ENCODE measurements around the gene TSPY2.
"Not testable (repeated sequence)": the region's sequence is repeated elsewhere in the genome, so short reads cannot be mapped to it uniquely, and the experiment has no call there.

DNA sequence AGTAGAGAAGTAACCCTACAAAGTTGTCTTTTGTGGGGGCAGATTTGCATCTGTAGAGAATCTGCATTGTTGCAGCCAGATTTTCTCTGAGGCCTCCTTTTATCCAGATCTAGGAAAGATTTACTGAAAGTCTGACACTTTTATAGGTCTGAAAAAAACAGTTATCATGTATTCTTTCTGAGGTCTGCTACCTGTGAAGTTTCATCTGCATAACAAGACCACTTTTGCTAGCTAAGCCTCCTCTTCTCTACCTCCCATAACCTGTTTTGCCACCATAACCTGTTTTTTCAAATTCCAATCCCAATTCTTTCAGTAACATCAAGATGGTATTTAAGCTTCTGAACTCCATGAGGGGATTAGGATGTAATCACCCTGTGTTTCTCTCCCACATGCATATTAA lies 36.5 kb upstream of the TSPY2 start:
- TF ChIP-seq, protein P1, sequence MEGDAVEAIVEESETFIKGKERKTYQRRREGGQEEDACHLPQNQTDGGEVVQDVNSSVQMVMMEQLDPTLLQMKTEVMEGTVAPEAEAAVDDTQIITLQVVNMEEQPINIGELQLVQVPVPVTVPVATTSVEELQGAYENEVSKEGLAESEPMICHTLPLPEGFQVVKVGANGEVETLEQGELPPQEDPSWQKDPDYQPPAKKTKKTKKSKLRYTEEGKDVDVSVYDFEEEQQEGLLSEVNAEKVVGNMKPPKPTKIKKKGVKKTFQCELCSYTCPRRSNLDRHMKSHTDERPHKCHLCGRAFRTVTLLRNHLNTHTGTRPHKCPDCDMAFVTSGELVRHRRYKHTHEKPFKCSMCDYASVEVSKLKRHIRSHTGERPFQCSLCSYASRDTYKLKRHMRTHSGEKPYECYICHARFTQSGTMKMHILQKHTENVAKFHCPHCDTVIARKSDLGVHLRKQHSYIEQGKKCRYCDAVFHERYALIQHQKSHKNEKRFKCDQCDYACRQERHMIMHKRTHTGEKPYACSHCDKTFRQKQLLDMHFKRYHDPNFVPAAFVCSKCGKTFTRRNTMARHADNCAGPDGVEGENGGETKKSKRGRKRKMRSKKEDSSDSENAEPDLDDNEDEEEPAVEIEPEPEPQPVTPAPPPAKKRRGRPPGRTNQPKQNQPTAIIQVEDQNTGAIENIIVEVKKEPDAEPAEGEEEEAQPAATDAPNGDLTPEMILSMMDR (IDR thresholded peaks at IDR 0.05) = not testable (repeated sequence)
- not testable (repeated sequence) for TF ChIP-seq EP300, POLR2A (IDR thresholded peaks at IDR 0.05)

Data from tibial nerve (tissue), 4 donors.